ENCODE data around the gene MBD2. TPM values are rescaled to one million over a fixed set of nuclear protein-coding genes. Genes with fewer than 3 reads are reported as not detected.
"Not testable (repeated sequence)": the region's sequence is repeated elsewhere in the genome, so short reads cannot be mapped to it uniquely, and the experiment has no call there.

MBD2 gene
- 100 to 1,000 TPM; 122 to 126 TPM for total RNA-seq

GRCh38 chr18:54224379-54225014, at the start of gene MBD2:
MBD2 (minus strand) TSS chr18:54224669; CDS start chr18:54224559, 110 bp downstream.
- H3K4me1 Mint-ChIP-seq (ENCODE audit: low read depth), result peaks cover 36% of the 10 kb centered on the region
- peak within 1 kb of the TSS; percentile 94 for H3K27ac Mint-ChIP-seq
- peaks cover 18% of the 10 kb centered on the region for H3K36me3 Mint-ChIP-seq (ENCODE audit: low read depth)
- H3K27me3 Mint-ChIP-seq (ENCODE audit: low read depth), result no peaks in the 10 kb centered on the region
- H3K4me3 Mint-ChIP-seq, result peak within 1 kb of the TSS; percentile 93
- ChIA-PET CTCF (interaction anchor here (0.6 to 1.7 kb wide), 9 partner anchors 17 to 137 kb away, joined by 3 to 27 read pairs (median 6); partner anchors contain the start of genes C18orf54, POLI and STARD6), POLR2A (interaction anchor here (0.6 to 3.7 kb wide), 8 partner anchors 18 to 133 kb away, joined by 4 to 25 read pairs (median 4); partner anchors contain the start of genes C18orf54, POLI and STARD6)
- DNase-seq, result peak; percentile 95
- ATAC-seq, result peak; percentile 96
- no peaks in the 10 kb centered on the region for H3K9me3 Mint-ChIP-seq (ENCODE audit: insufficient read depth)

- Mint-ChIP-seq H3K4me1 (ENCODE audit: low read depth) (peaks cover 33% of the 10 kb centered on the region), H3K36me3 (ENCODE audit: low read depth) (peaks cover 2% of the 10 kb centered on the region), H3K4me3 (peak overlapping the region; percentile 83), H3K27me3 (ENCODE audit: low read depth) (no peaks in the 10 kb centered on the region), H3K27ac (peak overlapping the region; percentile 98), H3K9me3 (ENCODE audit: insufficient read depth) (no peaks in the 10 kb centered on the region)
- ChIA-PET POLR2A (interaction anchor here (0.7 to 3.1 kb wide), 10 partner anchors 9 to 140 kb away, joined by 3 to 33 read pairs (median 5); partner anchors contain the start of genes C18orf54, MBD2 and STARD6), CTCF (interaction anchor here (0.7 to 4.2 kb wide), 31 partner anchors 9 to 150 kb away, joined by 3 to 69 read pairs (median 5); partner anchors contain the start of genes C18orf54, MBD2 and STARD6)
- ATAC-seq (peak; percentile 57), DNase-seq (peak; percentile 79)
These were observed 45.7 kb upstream of the MBD2 start for GRCh38 chr18:54269893-54270844.

- Mint-ChIP-seq H3K27me3 (ENCODE audit: low read depth) (no peaks in the 10 kb centered on the region), H3K9me3 (ENCODE audit: insufficient read depth) (no peaks in the 10 kb centered on the region), H3K4me3 (peak overlapping the region; percentile 83), H3K27ac (peak overlapping the region; percentile 98), H3K36me3 (ENCODE audit: low read depth) (no peaks in the 10 kb centered on the region), H3K4me1 (ENCODE audit: low read depth) (peaks cover 42% of the 10 kb centered on the region)
- ATAC-seq, result no peak
- POLR2A ChIA-PET, result interaction anchor here (1.0 to 3.1 kb wide), 5 partner anchors 8 to 89 kb away, joined by 5 to 33 read pairs (median 13); partner anchors contain the start of genes C18orf54, MBD2 and STARD6
- CTCF ChIA-PET, result interaction anchor here (1.0 to 4.2 kb wide), 5 partner anchors 23 to 46 kb away, joined by 3 to 69 read pairs (median 7); partner anchors contain the start of gene MBD2
- DNase-seq, result no peak
These were observed 44.3 kb upstream of the MBD2 start for GRCh38 chr18:54268751-54269150.

GRCh38 chr18:54267701-54268100, 43.2 kb upstream of the MBD2 start:
- Mint-ChIP-seq H3K27ac (no peak overlapping the region), H3K27me3 (ENCODE audit: low read depth) (no peaks in the 10 kb centered on the region), H3K9me3 (ENCODE audit: insufficient read depth) (no peaks in the 10 kb centered on the region), H3K4me1 (ENCODE audit: low read depth) (peaks cover 46% of the 10 kb centered on the region), H3K4me3 (no peak overlapping the region), H3K36me3 (ENCODE audit: low read depth) (no peaks in the 10 kb centered on the region)
- ATAC-seq, result no peak
- no peak for DNase-seq
- CTCF ChIA-PET, result interaction anchor here (1.0 to 4.2 kb wide), 2 partner anchors 13 to 45 kb away, joined by 3 to 69 read pairs; no protein-coding TSS in a partner anchor
- POLR2A ChIA-PET, result no interaction called here

- ATAC-seq (peak; percentile 62), DNase-seq (no peak)
- Mint-ChIP-seq H3K4me3 (no peak overlapping the region), H3K27me3 (ENCODE audit: low read depth) (no peaks in the 10 kb centered on the region), H3K36me3 (ENCODE audit: low read depth) (no peaks in the 10 kb centered on the region), H3K9me3 (ENCODE audit: insufficient read depth) (no peaks in the 10 kb centered on the region), H3K4me1 (ENCODE audit: low read depth) (peaks cover 43% of the 10 kb centered on the region), H3K27ac (peak overlapping the region; percentile 85)
- ChIA-PET POLR2A (interaction anchor here (0.8 to 1.0 kb wide), 2 partner anchors 36 to 39 kb away, joined by 3 to 5 read pairs; partner anchors contain the start of gene MBD2), CTCF (interaction anchor here (1.0 to 3.1 kb wide), 3 partner anchors 41 to 94 kb away, joined by 3 to 18 read pairs (median 3); partner anchors contain the start of genes C18orf54 and STARD6)
These were observed 39.5 kb upstream of the MBD2 start for GRCh38 chr18:54263904-54264336.

GRCh38 chr18:54261894-54262293, 37.4 kb upstream of the MBD2 start:
- DNase-seq (no peak), ATAC-seq (no peak)
- POLR2A ChIA-PET, result interaction anchor here (1.6 kb wide), 1 partner anchor 8 kb away, joined by 6 read pairs; the partner anchor contains the start of gene POLI
- Mint-ChIP-seq H3K27me3 (ENCODE audit: low read depth) (no peaks in the 10 kb centered on the region), H3K9me3 (ENCODE audit: insufficient read depth) (no peaks in the 10 kb centered on the region), H3K4me3 (no peak overlapping the region), H3K27ac (peak overlapping the region; percentile 53), H3K36me3 (ENCODE audit: low read depth) (no peaks in the 10 kb centered on the region), H3K4me1 (ENCODE audit: low read depth) (peaks cover 36% of the 10 kb centered on the region)
- CTCF ChIA-PET, result no interaction called here

- ATAC-seq (no peak), DNase-seq (no peak)
- Mint-ChIP-seq H3K4me3 (no peak overlapping the region), H3K27ac (peak overlapping the region; percentile 7), H3K36me3 (ENCODE audit: low read depth) (no peaks in the 10 kb centered on the region), H3K4me1 (ENCODE audit: low read depth) (peaks cover 36% of the 10 kb centered on the region), H3K9me3 (ENCODE audit: insufficient read depth) (no peaks in the 10 kb centered on the region), H3K27me3 (ENCODE audit: low read depth) (no peaks in the 10 kb centered on the region)
- ChIA-PET POLR2A (interaction anchor here (0.7 to 1.6 kb wide), 3 partner anchors 9 to 37 kb away, joined by 3 to 6 read pairs (median 4); partner anchors contain the start of genes MBD2 and POLI), CTCF (interaction anchor here (1.2 kb wide), 1 partner anchor 9 kb away, joined by 4 read pairs; the partner anchor contains the start of gene POLI)
These were observed 36.1 kb upstream of the MBD2 start for GRCh38 chr18:54260396-54261072.

- H3K9me3 Mint-ChIP-seq (ENCODE audit: insufficient read depth); H3K36me3 Mint-ChIP-seq (ENCODE audit: low read depth); POLR2A ChIA-PET; DNase-seq; H3K27ac Mint-ChIP-seq; H3K4me3 Mint-ChIP-seq; H3K27me3 Mint-ChIP-seq (ENCODE audit: low read depth); ATAC-seq: not testable (repeated sequence)
- CTCF ChIA-PET, result interaction anchor here (1.0 kb wide), 1 partner anchor 35 kb away, joined by 4 read pairs; no protein-coding TSS in a partner anchor
- peaks cover 20% of the 10 kb centered on the region for H3K4me1 Mint-ChIP-seq (ENCODE audit: low read depth)
These were observed 33.3 kb upstream of the MBD2 start for GRCh38 chr18:54257818-54258217.

- no peaks in the 10 kb centered on the region for H3K9me3 Mint-ChIP-seq (ENCODE audit: insufficient read depth)
- peaks cover 15% of the 10 kb centered on the region for H3K4me1 Mint-ChIP-seq (ENCODE audit: low read depth)
- H3K27ac Mint-ChIP-seq, result no peak overlapping the region
- H3K4me3 Mint-ChIP-seq, result no peak overlapping the region
- ATAC-seq, result no peak
- peaks cover 3% of the 10 kb centered on the region for H3K27me3 Mint-ChIP-seq (ENCODE audit: low read depth)
- no peaks in the 10 kb centered on the region for H3K36me3 Mint-ChIP-seq (ENCODE audit: low read depth)
- ChIA-PET CTCF (interaction anchor here (1.0 kb wide), 1 partner anchor 34 kb away, joined by 4 read pairs; no protein-coding TSS in a partner anchor), POLR2A (no interaction called here)
- DNase-seq, result no peak
These were observed 32.5 kb upstream of the MBD2 start for GRCh38 chr18:54257015-54257414.

- ChIA-PET POLR2A (no interaction called here), CTCF (no interaction called here)
- H3K27ac Mint-ChIP-seq, result no peak overlapping the region
- H3K27me3 Mint-ChIP-seq (ENCODE audit: low read depth), result peaks cover 3% of the 10 kb centered on the region
- no peaks in the 10 kb centered on the region for H3K9me3 Mint-ChIP-seq (ENCODE audit: insufficient read depth)
- DNase-seq (no peak), ATAC-seq (no peak)
- H3K4me1 Mint-ChIP-seq (ENCODE audit: low read depth), result peaks cover 13% of the 10 kb centered on the region
- no peaks in the 10 kb centered on the region for H3K36me3 Mint-ChIP-seq (ENCODE audit: low read depth)
- H3K4me3 Mint-ChIP-seq, result no peak overlapping the region
These were observed 30.7 kb upstream of the MBD2 start for GRCh38 chr18:54255141-54255540.
